Stimulated activated CD8-positive, alpha-beta memory T cell treated with anti-CD3 and anti-CD28 coated beads, Interleukin-7, amount 100 ng/mL, for 1 hour (primary cell): ENCODE results near the gene PCDHGA3.
"Not testable (repeated sequence)": the region's sequence is repeated elsewhere in the genome, so short reads cannot be mapped to it uniquely, and the experiment has no call there.

Source experiments
- DNase-seq, 2 donors: peaks; one replicate each; pipeline ENCODE4 v3.0.0-alpha.2; 2020; ENCODE audit warnings: low read depth in 2 of 2

Gene PCDHGA3

GRCh38 chr5:141343242-141343952 lies at the start of gene PCDHGA3:
Gene PCDHGA3, plus strand, starts transcription at chr5:141343829. Its CDS starts 205 bp downstream, at chr5:141344034.
- no peak for DNase-seq

- no peak for DNase-seq
These were observed 45.3 kb upstream of the PCDHGA3 start for GRCh38 chr5:141298376-141298775.

GRCh38 chr5:141303756-141304155 lies 39.9 kb upstream of the PCDHGA3 start, which contains the start of gene SLC25A2:
Gene SLC25A2, minus strand, starts transcription at chr5:141304049. Its CDS starts 184 bp downstream, at chr5:141303865.
- no peak for DNase-seq

- no peak for DNase-seq
These were observed 37.0 kb upstream of the PCDHGA3 start for GRCh38 chr5:141306630-141307029.

GRCh38 chr5:141313711-141314110 lies 29.9 kb upstream of the PCDHGA3 start:
- DNase-seq = no peak

GRCh38 chr5:141316963-141317362 lies 26.7 kb upstream of the PCDHGA3 start:
- DNase-seq = not testable (repeated sequence)

- no peak for DNase-seq
These were observed 24.4 kb upstream of the PCDHGA3 start for GRCh38 chr5:141319202-141319601.

GRCh38 chr5:141319699-141320098 lies 23.9 kb upstream of the PCDHGA3 start:
- no peak for DNase-seq

GRCh38 chr5:141320225-141321169 lies 23.1 kb upstream of the PCDHGA3 start, which contains the start of gene TAF7:
Gene TAF7, minus strand, starts transcription at chr5:141320784. Its CDS starts 740 bp downstream, at chr5:141320044.
- peak; percentile 83 for DNase-seq

- DNase-seq = no peak
These were observed 21.4 kb upstream of the PCDHGA3 start for GRCh38 chr5:141322261-141322660.

GRCh38 chr5:141326088-141326854 lies 17.4 kb upstream of the PCDHGA3 start:
- DNase-seq = peak; percentile 20 to 45

GRCh38 chr5:141328231-141328630 lies 15.4 kb upstream of the PCDHGA3 start:
- DNase-seq = no peak

- DNase-seq = no peak
These were observed 13.1 kb upstream of the PCDHGA3 start, which contains the start of gene PCDHGA1 for GRCh38 chr5:141330299-141331080. Gene PCDHGA1, plus strand, starts transcription at chr5:141330514.

GRCh38 chr5:141332571-141332970 lies 11.1 kb upstream of the PCDHGA3 start:
- not testable (repeated sequence) for DNase-seq

- no peak for DNase-seq
These were observed 4.9 kb upstream of the PCDHGA3 start, which contains the start of gene PCDHGA2 for GRCh38 chr5:141338538-141339306. Gene PCDHGA2, plus strand, starts transcription at chr5:141338760.

- not testable (repeated sequence) for DNase-seq
These were observed 2.8 kb upstream of the PCDHGA3 start for GRCh38 chr5:141340781-141341354.

GRCh38 chr5:141342773-141343172 lies 856 bp upstream of the PCDHGA3 start:
- no peak for DNase-seq

- no peak for DNase-seq
These were observed 379 bp downstream of the PCDHGA3 start for GRCh38 chr5:141343953-141344463.

- no peak for DNase-seq
These were observed 1.7 kb downstream of the PCDHGA3 start for GRCh38 chr5:141345327-141345726.
